VCaP (cell line): ENCODE data around the gene C19orf25.
"Not testable (repeated sequence)": the region's sequence is repeated elsewhere in the genome, so short reads cannot be mapped to it uniquely, and the experiment has no call there.

Experiments
- H3K27ac ChIP-seq: fragments of 450-650 bp; 2 replicates; pipeline ENCODE4 v1.5.1; 2017
- TF ChIP-seq, protein P1 (sequence below): fragments of 450-650 bp; conservative IDR thresholded peaks from 2 replicates; pipeline ENCODE4 v1.5.1; 2017; ENCODE audit warnings: mild to moderate bottlenecking, moderate library complexity

The C19orf25 gene

DNA sequence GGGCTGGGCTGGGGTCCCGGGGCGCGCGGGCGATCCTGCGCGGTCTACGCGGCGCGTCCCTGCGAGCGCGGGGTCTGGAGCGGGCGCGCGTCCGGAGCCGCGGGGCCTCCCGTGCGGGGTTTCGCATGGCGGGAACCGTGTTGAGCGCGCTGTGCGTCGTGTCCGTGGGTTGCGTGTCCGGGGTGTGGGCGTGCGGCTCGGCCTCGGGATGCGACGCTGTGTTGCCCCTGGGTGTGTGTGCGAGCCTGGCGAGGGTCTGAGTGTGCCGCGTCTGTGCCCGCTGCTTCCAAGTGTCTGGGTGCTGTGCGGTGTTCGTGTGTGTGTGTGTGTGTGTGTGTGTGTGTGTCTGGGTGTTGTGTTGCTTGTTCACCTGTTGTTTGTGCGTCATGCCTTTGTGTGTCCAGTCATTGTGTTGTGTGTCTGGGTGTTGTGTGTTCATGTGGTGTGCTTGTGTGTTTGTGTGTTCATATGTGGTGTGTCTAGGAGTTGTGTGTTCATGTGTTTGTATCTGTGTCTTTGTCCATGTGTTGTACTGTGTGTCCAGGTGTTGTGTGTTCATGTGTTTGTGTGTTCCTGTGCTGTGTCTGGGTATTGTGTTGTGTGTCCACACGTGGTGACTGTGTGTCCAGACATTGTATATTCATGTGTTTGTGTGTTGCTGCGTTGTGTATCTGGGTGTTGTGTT is 45.4 kb upstream of the C19orf25 start:
- TF ChIP-seq, protein P1, sequence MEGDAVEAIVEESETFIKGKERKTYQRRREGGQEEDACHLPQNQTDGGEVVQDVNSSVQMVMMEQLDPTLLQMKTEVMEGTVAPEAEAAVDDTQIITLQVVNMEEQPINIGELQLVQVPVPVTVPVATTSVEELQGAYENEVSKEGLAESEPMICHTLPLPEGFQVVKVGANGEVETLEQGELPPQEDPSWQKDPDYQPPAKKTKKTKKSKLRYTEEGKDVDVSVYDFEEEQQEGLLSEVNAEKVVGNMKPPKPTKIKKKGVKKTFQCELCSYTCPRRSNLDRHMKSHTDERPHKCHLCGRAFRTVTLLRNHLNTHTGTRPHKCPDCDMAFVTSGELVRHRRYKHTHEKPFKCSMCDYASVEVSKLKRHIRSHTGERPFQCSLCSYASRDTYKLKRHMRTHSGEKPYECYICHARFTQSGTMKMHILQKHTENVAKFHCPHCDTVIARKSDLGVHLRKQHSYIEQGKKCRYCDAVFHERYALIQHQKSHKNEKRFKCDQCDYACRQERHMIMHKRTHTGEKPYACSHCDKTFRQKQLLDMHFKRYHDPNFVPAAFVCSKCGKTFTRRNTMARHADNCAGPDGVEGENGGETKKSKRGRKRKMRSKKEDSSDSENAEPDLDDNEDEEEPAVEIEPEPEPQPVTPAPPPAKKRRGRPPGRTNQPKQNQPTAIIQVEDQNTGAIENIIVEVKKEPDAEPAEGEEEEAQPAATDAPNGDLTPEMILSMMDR: no peak
- no peak overlapping the region for H3K27ac ChIP-seq

DNA sequence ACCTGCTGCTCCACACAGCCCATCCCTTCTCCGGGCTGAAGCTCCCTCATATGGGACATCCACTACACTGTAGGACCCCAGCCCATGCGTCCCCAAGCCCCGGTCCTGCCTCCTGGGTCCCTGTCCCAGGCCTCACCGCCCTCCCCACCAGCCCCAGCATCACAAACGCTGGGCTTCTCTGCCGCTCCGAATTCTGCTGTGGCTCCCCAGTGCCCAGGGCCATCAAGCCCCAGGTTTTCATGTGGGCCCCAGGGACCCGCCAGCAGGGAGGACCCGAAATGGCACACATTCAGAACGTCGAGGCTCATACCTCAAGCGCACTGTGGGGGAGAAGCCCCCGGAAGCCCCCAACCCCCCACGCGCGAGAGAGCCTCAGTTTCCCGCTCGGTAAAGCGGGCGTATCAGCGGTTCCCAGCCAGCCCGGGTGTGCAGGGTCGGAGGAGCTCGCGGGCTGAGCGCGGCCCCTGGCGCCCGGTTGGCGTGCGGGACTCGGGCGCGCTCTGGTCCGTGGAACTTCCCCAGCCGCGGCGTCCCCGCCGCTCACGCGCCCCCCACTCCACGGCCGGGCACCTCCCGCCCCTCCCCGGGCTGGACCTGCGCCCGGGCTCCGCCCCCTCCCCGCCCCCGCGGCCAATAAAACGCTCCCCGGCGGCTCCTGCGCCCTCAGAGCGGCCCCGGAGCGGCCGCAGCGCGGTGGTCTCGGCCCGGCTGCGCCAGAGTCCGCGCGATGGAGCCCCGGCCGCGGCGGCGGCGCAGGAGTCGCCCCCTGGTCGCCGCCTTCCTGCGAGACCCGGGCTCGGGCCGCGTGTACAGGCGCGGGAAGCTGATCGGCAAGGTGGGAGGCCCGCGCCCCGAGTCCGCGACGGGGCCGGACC is 44.6 kb upstream of the C19orf25 start, which contains the start of gene PLK5:
Gene PLK5 (plus strand): TSS at position 666 of the 875 bp plus-strand sequence. CDS start 2,920 bp downstream, outside the sequence.
- TF ChIP-seq, protein P1: 0 out of 2 replicates have a peak, but pooled peaks have one; percentile 9
- H3K27ac ChIP-seq: no peak within 1 kb of the TSS

DNA sequence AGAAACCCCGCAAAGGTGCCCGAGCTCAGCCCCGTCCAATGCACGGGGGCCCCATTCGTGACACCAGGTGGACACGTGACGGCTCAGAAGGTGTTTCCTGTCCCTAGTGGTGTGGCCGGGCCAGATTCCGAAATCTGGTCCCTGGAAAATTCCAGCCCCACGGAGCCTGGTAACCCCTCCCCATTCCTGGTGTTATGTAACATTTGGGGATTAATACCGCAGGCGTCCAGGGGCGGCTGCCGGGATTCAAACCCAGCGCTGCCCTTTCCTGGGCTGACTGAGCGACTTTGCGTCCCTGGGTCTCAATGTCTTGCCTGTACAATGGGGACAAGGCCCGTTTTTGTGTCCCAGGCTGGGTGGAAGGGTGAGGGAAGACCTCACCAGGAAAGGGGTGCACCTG is 43.8 kb upstream of the C19orf25 start:
- H3K27ac ChIP-seq: no peak overlapping the region
- TF ChIP-seq, protein P1: no peak

DNA sequence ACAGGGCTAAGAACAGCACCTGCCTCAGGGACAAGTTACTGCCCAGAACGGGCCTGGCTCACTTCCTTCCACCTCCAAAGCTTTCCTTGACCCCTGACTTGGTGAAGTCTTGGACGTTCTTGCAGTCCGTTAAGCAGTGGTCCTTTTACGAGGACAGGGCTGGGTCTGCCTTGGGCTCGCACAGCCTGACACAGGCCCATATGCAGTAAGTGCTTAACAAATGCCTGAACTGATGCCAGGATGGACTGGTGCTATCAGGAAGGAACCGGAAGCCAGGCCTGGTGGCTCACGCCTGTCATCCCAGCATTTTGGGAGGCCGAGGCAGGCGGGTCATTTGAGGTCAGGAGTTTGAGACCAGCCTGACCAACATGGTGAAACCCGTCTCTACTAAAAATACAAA is 43.0 kb upstream of the C19orf25 start:
- H3K27ac ChIP-seq: no peak overlapping the region

DNA sequence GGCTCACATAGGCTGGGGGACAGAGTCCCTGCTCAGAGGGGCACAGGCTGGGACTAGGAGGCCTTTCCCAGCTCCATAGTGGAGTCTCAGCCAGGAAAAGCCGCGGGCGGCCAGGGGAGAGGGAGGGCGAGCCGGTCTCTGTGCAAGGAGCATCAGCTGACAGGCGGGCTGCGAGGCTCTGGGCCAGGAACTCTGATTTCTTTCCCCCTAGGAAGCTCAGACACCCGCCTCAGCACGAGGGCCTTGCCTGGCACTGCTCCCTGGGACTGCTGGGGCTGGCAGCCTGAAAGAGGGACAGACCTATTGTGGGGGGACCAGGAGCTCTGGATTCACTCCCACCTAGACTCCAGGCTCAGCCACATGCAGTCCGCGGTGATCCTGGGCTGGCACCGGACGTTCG is 42.6 kb upstream of the C19orf25 start:
- no peak overlapping the region for H3K27ac ChIP-seq
- TF ChIP-seq, protein P1: no peak

More for the DNA sequence above, 43.0 kb upstream of the C19orf25 start:
- TF ChIP-seq, protein P1: no peak

DNA sequence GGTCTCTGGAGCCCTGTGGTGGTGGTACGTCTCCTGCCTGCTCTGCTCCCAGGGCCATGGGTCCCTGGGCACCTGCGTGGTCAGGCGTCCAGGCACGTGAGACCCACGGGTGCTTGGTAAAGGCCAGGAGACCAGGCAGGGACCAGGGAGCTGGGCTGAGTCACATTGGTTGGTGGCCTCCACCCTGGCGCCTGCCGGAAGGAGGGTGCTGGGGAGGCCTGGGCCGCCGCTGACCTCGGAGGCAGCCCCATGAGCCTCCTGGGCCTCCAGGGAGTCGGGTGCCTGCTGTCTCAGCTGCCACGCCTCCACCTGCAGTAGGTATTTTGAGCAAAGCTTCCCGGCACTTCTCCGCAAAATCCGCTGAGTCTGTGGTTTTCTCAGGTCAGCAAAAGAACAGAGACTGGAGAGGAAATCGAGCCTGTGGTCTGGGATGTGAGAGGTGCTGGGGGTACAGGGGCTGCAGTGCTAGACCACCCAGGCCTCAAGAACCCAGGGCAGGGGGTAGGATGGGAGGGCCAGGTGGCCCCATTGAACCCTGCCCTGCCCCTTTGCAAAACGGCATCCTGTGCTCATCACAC is 41.3 kb upstream of the C19orf25 start:
- TF ChIP-seq, protein P1: no peak
- no peak overlapping the region for H3K27ac ChIP-seq

DNA sequence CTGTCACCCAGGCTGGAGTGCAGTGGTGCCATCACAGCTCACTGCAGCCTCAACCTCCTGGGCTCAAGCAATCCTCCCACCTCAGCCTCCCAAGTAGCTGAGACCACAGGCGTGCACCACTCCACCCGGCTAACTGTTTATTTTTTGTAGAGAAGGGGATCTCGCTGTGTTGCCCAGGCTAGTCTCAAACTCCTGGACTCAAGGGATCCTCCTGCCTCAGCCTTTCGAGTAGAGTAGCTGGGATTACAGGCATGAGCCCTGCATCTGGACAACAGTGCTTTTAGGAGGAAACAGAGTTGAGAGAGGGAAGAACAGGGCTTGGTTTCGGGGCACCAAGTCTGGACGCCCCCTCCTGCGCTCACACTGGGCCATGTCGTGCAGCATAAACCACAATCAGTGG is 40.8 kb upstream of the C19orf25 start:
- not testable (repeated sequence) for H3K27ac ChIP-seq
